Ovary (tissue), 3 donors: ENCODE data around the gene CEP83.

Experiments
- CTCF ChIP-seq, 3 donors: fragments of 450-650 bp in 2 of 3; fragments of 200-600 bp in 1 of 3; IDR thresholded peaks; one replicate each; pipeline versions ENCODE4 v1.5.1 to v1.8.0; 2016 to 2022; ENCODE audit warnings: antibody characterized with exemption in 3 of 3, mild to moderate bottlenecking in 1 of 3
- POLR2A ChIP-seq: fragments of 450-650 bp; IDR thresholded peaks from one replicate; pipeline ENCODE4 v1.6.1; 2017; ENCODE audit warnings: antibody characterized with exemption, mild to moderate bottlenecking, moderate library complexity
- donor health status: DM: no; HTN: no; CAD: no.

DNA sequence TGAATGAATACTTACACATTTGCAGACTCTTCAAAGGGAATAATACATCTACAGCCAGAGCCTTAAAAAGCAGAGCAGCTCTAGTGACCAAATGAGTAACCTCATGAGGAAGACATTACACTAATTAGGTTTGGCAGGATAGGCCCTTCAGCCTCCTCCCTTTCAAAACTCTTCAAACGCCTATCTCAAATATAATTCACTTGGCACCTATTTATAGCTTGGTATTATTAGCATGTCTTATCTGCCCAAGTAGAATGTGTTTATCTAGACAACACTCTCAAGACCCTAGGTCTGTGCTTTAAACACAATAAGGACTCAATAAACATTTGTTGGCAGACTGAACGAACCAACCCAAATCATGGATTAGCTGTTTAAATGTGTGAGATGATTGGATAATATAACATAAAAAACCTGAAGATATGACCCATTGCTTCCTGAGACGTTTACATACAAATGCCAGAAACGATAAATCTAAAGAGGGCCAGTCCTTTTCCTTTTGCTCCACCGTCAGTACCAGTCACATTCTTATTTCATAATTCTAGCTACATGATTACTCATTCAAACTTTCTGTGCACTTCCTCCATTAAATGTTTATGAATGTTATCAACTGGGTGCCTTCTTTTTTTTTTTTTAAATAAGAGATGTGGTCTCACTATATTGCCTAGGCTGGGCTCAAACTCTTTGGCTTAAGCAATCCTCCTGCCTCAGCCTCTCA is 123.3 kb downstream of the CEP83 start:
- TF ChIP-seq CTCF (IDR thresholded peaks at IDR 0.05) (no peak), POLR2A (no peak)
